ENCODE results near the gene CTNNA1.

Gene CTNNA1

GRCh38 chr5:138956801-138957200 lies 203.6 kb downstream of the CTNNA1 start:
- TF ChIP-seq ZNF274 (IDR thresholded peaks at IDR 0.05; ENCODE audit: low read depth, low read length) = no peak
- H3K4me3 ChIP-seq (ENCODE audit: low read length) = no peak overlapping the region

GRCh38 chr5:138960145-138960692 lies 207.0 kb downstream of the CTNNA1 start:
- TF ChIP-seq ZNF274 (IDR thresholded peaks at IDR 0.05; ENCODE audit: low read depth, low read length) = no peak
- H3K4me3 ChIP-seq (ENCODE audit: low read length) = no peak overlapping the region

GRCh38 chr5:138961221-138961620 lies 208.0 kb downstream of the CTNNA1 start:
- no peak overlapping the region for H3K4me3 ChIP-seq (ENCODE audit: low read length)
- TF ChIP-seq ZNF274 (IDR thresholded peaks at IDR 0.05; ENCODE audit: low read depth, low read length) = no peak

GRCh38 chr5:138961729-138962128 lies 208.5 kb downstream of the CTNNA1 start:
- H3K4me3 ChIP-seq (ENCODE audit: low read length) = no peak overlapping the region
- no peak for TF ChIP-seq ZNF274 (IDR thresholded peaks at IDR 0.05; ENCODE audit: low read depth, low read length)

- no peak for TF ChIP-seq ZNF274 (IDR thresholded peaks at IDR 0.05; ENCODE audit: low read depth, low read length)
Measured at GRCh38 chr5:138962614-138963370, 209.6 kb downstream of the CTNNA1 start.

GRCh38 chr5:138963763-138964371 lies 210.6 kb downstream of the CTNNA1 start:
- no peak overlapping the region for H3K4me3 ChIP-seq (ENCODE audit: low read length)
- TF ChIP-seq ZNF274 (IDR thresholded peaks at IDR 0.05; ENCODE audit: low read depth, low read length) = no peak

More at GRCh38 chr5:138962614-138963370, 209.6 kb downstream of the CTNNA1 start:
- no peak overlapping the region for H3K4me3 ChIP-seq (ENCODE audit: low read length)

- no peak for TF ChIP-seq ZNF274 (IDR thresholded peaks at IDR 0.05; ENCODE audit: low read depth, low read length)
- H3K4me3 ChIP-seq (ENCODE audit: low read length) = no peak overlapping the region
Measured at GRCh38 chr5:138964647-138965201, 211.5 kb downstream of the CTNNA1 start.

- no peak overlapping the region for H3K4me3 ChIP-seq (ENCODE audit: low read length)
- TF ChIP-seq ZNF274 (IDR thresholded peaks at IDR 0.05; ENCODE audit: low read depth, low read length) = no peak
Measured at GRCh38 chr5:138965626-138966025, 212.4 kb downstream of the CTNNA1 start.

- no peak for TF ChIP-seq ZNF274 (IDR thresholded peaks at IDR 0.05; ENCODE audit: low read depth, low read length)
Measured at GRCh38 chr5:138966236-138966985, 213.2 kb downstream of the CTNNA1 start.

GRCh38 chr5:138967791-138968448 lies 214.7 kb downstream of the CTNNA1 start:
- TF ChIP-seq ZNF274 (IDR thresholded peaks at IDR 0.05; ENCODE audit: low read depth, low read length) = no peak
- H3K4me3 ChIP-seq (ENCODE audit: low read length) = no peak overlapping the region

More at GRCh38 chr5:138966236-138966985, 213.2 kb downstream of the CTNNA1 start:
- H3K4me3 ChIP-seq (ENCODE audit: low read length) = no peak overlapping the region

GRCh38 chr5:138968601-138969000 lies 215.4 kb downstream of the CTNNA1 start:
- H3K4me3 ChIP-seq (ENCODE audit: low read length) = no peak overlapping the region
- TF ChIP-seq ZNF274 (IDR thresholded peaks at IDR 0.05; ENCODE audit: low read depth, low read length) = no peak

- H3K4me3 ChIP-seq (ENCODE audit: low read length) = no peak overlapping the region
- no peak for TF ChIP-seq ZNF274 (IDR thresholded peaks at IDR 0.05; ENCODE audit: low read depth, low read length)
Measured at GRCh38 chr5:138969323-138970002, 216.2 kb downstream of the CTNNA1 start.

- TF ChIP-seq ZNF274 (IDR thresholded peaks at IDR 0.05; ENCODE audit: low read depth, low read length) = no peak
- no peak overlapping the region for H3K4me3 ChIP-seq (ENCODE audit: low read length)
Measured at GRCh38 chr5:138972230-138972629, 219.0 kb downstream of the CTNNA1 start.
